GM12873 (cell line): ENCODE results near the gene MTCH1.

Experiments
- CTCF ChIP-seq: IDR thresholded peaks from 2 replicates; pipeline ENCODE4 v1.5.1; 2012; ENCODE audit warnings: low read depth, mild to moderate bottlenecking, moderate library complexity, low read length, control low read depth; ENCODE audit not compliant: insufficient read depth; ENCODE audit errors: missing control alignments

The MTCH1 gene

GRCh38 chr6:36946526-36946925 lies 39.5 kb downstream of the MTCH1 start:
- no peak for TF ChIP-seq CTCF

GRCh38 chr6:36945301-36945700 lies 40.7 kb downstream of the MTCH1 start:
- TF ChIP-seq CTCF: no peak

GRCh38 chr6:36944650-36945049 lies 41.3 kb downstream of the MTCH1 start:
- no peak for TF ChIP-seq CTCF

GRCh38 chr6:36940027-36940426 lies 46.0 kb downstream of the MTCH1 start:
- TF ChIP-seq CTCF: no peak

GRCh38 chr6:36938536-36938935 lies 47.5 kb downstream of the MTCH1 start:
- TF ChIP-seq CTCF: no peak

GRCh38 chr6:36937896-36938295 lies 48.1 kb downstream of the MTCH1 start:
- no peak for TF ChIP-seq CTCF

GRCh38 chr6:36936824-36937223 lies 49.2 kb downstream of the MTCH1 start:
- TF ChIP-seq CTCF: no peak
